GM18858 (cell line): Measurements from ENCODE around the gene CALD1.

Source experiments
- ATAC-seq: cut with Tn5 transposase; IDR thresholded peaks from one replicate; pipeline ENCODE4 v1.9.1; 2021; ENCODE audit not compliant: unreplicated experiment

Gene CALD1

GRCh38 chr7:134916171-134916883 is 136.9 kb downstream of the CALD1 start:
- no peak for ATAC-seq

- ATAC-seq = peak; percentile 55
Measured at GRCh38 chr7:134919240-134919641, 139.8 kb downstream of the CALD1 start.

GRCh38 chr7:134920026-134920753 is 140.8 kb downstream of the CALD1 start:
- ATAC-seq = peak; percentile 49

- ATAC-seq = no peak
Measured at GRCh38 chr7:134922720-134923704, 143.6 kb downstream of the CALD1 start.

- no peak for ATAC-seq
Measured at GRCh38 chr7:134925766-134926165, 146.3 kb downstream of the CALD1 start.

- no peak for ATAC-seq
Measured at GRCh38 chr7:134926396-134926795, 147.0 kb downstream of the CALD1 start.

- ATAC-seq = no peak
Measured at GRCh38 chr7:134927076-134927475, 147.6 kb downstream of the CALD1 start.

GRCh38 chr7:134927723-134928122 is 148.3 kb downstream of the CALD1 start:
- ATAC-seq = no peak

- ATAC-seq = no peak
Measured at GRCh38 chr7:134928554-134928953, 149.1 kb downstream of the CALD1 start.

GRCh38 chr7:134931487-134931886 is 152.1 kb downstream of the CALD1 start:
- ATAC-seq = no peak

GRCh38 chr7:134932707-134933370 is 153.4 kb downstream of the CALD1 start:
- no peak for ATAC-seq

- ATAC-seq = no peak
Measured at GRCh38 chr7:134933460-134934068, 154.1 kb downstream of the CALD1 start.

- ATAC-seq = no peak
Measured at GRCh38 chr7:134935701-134936100, 156.3 kb downstream of the CALD1 start.

- ATAC-seq = no peak
Measured at GRCh38 chr7:134936893-134937510, 157.6 kb downstream of the CALD1 start.

GRCh38 chr7:134938141-134938540 is 158.7 kb downstream of the CALD1 start:
- ATAC-seq = no peak

GRCh38 chr7:134939136-134939535 is 159.7 kb downstream of the CALD1 start:
- no peak for ATAC-seq

- no peak for ATAC-seq
Measured at GRCh38 chr7:134940729-134941128, 161.3 kb downstream of the CALD1 start.

GRCh38 chr7:134941185-134941900 is 161.9 kb downstream of the CALD1 start:
- ATAC-seq = no peak

GRCh38 chr7:134941952-134942351 is 162.5 kb downstream of the CALD1 start:
- ATAC-seq = no peak
